Fibroblast of lung (primary cell): Measurements from ENCODE around the gene KCTD11. TPM values are rescaled to one million over a fixed set of nuclear protein-coding genes. Genes with fewer than 3 reads are reported as not detected.
"Not testable (repeated sequence)": the region's sequence is repeated elsewhere in the genome, so short reads cannot be mapped to it uniquely, and the experiment has no call there.

ENCODE experiments used
- DNase-seq, 2 donors: peaks; one replicate each; pipeline versions ENCODE4 v3.0.0 to v3.0.0-alpha.2; 2010; ENCODE audit warnings: low read depth in 2 of 2
- H2AFZ ChIP-seq: 2 replicates; pipeline ENCODE4 v1.5.1; 2012; ENCODE audit warnings: low read length, control low read depth, inconsistent platforms
- H3K27ac ChIP-seq: 2 replicates; pipeline ENCODE4 v1.5.1; 2011; ENCODE audit warnings: low read length, control low read depth; ENCODE audit not compliant: insufficient read depth
- H3K27me3 ChIP-seq: 2 replicates; pipeline ENCODE4 v1.5.1; 2011; ENCODE audit warnings: mild to moderate bottlenecking, low read length; ENCODE audit not compliant: control insufficient read depth, insufficient read depth
- H3K36me3 ChIP-seq: 2 replicates; pipeline ENCODE4 v1.5.1; 2011; ENCODE audit warnings: low read length; ENCODE audit not compliant: control insufficient read depth, insufficient read depth
- H3K4me1 ChIP-seq: 2 replicates; pipeline ENCODE4 v1.5.1; 2011; ENCODE audit warnings: low read length; ENCODE audit not compliant: control insufficient read depth, insufficient read depth; ENCODE audit errors: extremely low read depth
- H3K4me2 ChIP-seq: 2 replicates; pipeline ENCODE4 v1.5.1; 2011; ENCODE audit warnings: low read length, control low read depth; ENCODE audit not compliant: insufficient read depth; ENCODE audit errors: extremely low read depth
- H3K4me3 ChIP-seq, 4 experiments: fragments of 200-600 bp in 1 of 4; sonication (generic) in 1 of 4; replicated peaks in 1 of 4; 2 replicates each; pipeline ENCODE4 v1.5.1; 2011 to 2016; ENCODE audit warnings: low read length in 4 of 4, low read depth in 3 of 4, mild to moderate bottlenecking in 3 of 4, control low read depth in 2 of 4, inconsistent platforms in 1 of 4, mixed read lengths in 1 of 4; ENCODE audit not compliant: insufficient read depth in 1 of 4; ENCODE audit errors: control extremely low read depth in 1 of 4
- H3K79me2 ChIP-seq: 2 replicates; pipeline ENCODE4 v1.5.1; 2012; ENCODE audit warnings: mild to moderate bottlenecking, low read length, inconsistent platforms; ENCODE audit not compliant: control insufficient read depth, insufficient read depth
- H3K9ac ChIP-seq: 2 replicates; pipeline ENCODE4 v1.5.1; 2011; ENCODE audit warnings: mild to moderate bottlenecking, low read length, control low read depth; ENCODE audit not compliant: insufficient read depth
- H3K9me3 ChIP-seq: 2 replicates; pipeline ENCODE4 v1.5.1; 2012; ENCODE audit warnings: low read depth, low read length; ENCODE audit not compliant: control insufficient read depth, insufficient read depth
- H4K20me1 ChIP-seq: 2 replicates; pipeline ENCODE4 v1.5.1; 2011; ENCODE audit warnings: low read length; ENCODE audit not compliant: control insufficient read depth, insufficient read depth; ENCODE audit errors: extremely low read depth
- EZH2 ChIP-seq: IDR thresholded peaks from 2 replicates; pipeline ENCODE4 v1.5.1; 2012; ENCODE audit warnings: low read length, control low read depth, mild to moderate bottlenecking; ENCODE audit errors: missing control alignments
- polyA plus RNA-seq, 2 donors: library from polyadenylated mRNA; depleted of rRNA in 1 of 2; stranded (reverse) in 1 of 2; unstranded in 1 of 2; fragments of >200 nt; gene quantifications; 2 replicates each; pipeline ENCODE4 v1.2.1, GENCODE V29; 2011 to 2012; ENCODE audit warnings: missing spikeins in 1 of 2
- total RNA-seq: library from RNA; depleted of rRNA; stranded (reverse); fragments of >200 nt; gene quantifications from 2 replicates; pipeline ENCODE4 v1.2.1, GENCODE V29; 2014
- TF ChIP-seq, protein P1 (sequence below), 2 donors: IDR thresholded peaks in 1 of 2; conservative IDR thresholded peaks in 1 of 2; 1 replicate in 1 of 2; 2 replicates in 1 of 2; pipeline ENCODE4 v1.5.1; 2011 to 2012; ENCODE audit warnings: low read length in 2 of 2, control low read depth in 1 of 2, inconsistent platforms in 1 of 2, low read depth in 1 of 2, mild to moderate bottlenecking in 1 of 2

The KCTD11 gene
- total and polyA plus RNA-seq, 2 donors (not counting 1 experiment from before 2014, with no cell fraction given): 8.8 to 11.9 TPM

- H3K27ac ChIP-seq: no peak overlapping the region
- no peaks in the 10 kb centered on the region for H4K20me1 ChIP-seq
- H3K27me3 ChIP-seq: peaks cover 11% of the 10 kb centered on the region
- H2AFZ ChIP-seq: no peak overlapping the region
- no peak for DNase-seq
- no peak overlapping the region for H3K4me3 ChIP-seq
- TF ChIP-seq, protein P1, sequence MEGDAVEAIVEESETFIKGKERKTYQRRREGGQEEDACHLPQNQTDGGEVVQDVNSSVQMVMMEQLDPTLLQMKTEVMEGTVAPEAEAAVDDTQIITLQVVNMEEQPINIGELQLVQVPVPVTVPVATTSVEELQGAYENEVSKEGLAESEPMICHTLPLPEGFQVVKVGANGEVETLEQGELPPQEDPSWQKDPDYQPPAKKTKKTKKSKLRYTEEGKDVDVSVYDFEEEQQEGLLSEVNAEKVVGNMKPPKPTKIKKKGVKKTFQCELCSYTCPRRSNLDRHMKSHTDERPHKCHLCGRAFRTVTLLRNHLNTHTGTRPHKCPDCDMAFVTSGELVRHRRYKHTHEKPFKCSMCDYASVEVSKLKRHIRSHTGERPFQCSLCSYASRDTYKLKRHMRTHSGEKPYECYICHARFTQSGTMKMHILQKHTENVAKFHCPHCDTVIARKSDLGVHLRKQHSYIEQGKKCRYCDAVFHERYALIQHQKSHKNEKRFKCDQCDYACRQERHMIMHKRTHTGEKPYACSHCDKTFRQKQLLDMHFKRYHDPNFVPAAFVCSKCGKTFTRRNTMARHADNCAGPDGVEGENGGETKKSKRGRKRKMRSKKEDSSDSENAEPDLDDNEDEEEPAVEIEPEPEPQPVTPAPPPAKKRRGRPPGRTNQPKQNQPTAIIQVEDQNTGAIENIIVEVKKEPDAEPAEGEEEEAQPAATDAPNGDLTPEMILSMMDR (conservative IDR thresholded peaks at IDR 0.05 in 1 of 2, IDR thresholded peaks at IDR 0.05 in 1 of 2; ENCODE audit: low read depth in 1 of 2, low read length in 2 of 2): no peak
- TF ChIP-seq EZH2: no peak
- no peaks in the 10 kb centered on the region for H3K4me1 ChIP-seq
- H3K4me2 ChIP-seq: no peak overlapping the region
- no peaks in the 10 kb centered on the region for H3K36me3 ChIP-seq
- no peaks in the 10 kb centered on the region for H3K79me2 ChIP-seq
- no peak overlapping the region for H3K9ac ChIP-seq
- no peaks in the 10 kb centered on the region for H3K9me3 ChIP-seq
Measured at GRCh38 chr17:7334938-7335538, 16.9 kb upstream of the KCTD11 start.

- H3K4me3 ChIP-seq, DNase-seq, H3K4me2 ChIP-seq, H3K27ac ChIP-seq, H4K20me1 ChIP-seq, H3K9ac ChIP-seq, H3K4me1 ChIP-seq, H3K9me3 ChIP-seq, H3K79me2 ChIP-seq, H2AFZ ChIP-seq, H3K36me3 ChIP-seq: not testable (repeated sequence)
- H3K27me3 ChIP-seq: peaks cover 11% of the 10 kb centered on the region
Measured at GRCh38 chr17:7335765-7336164, 16.2 kb upstream of the KCTD11 start.

- H3K27me3 ChIP-seq: peaks cover 11% of the 10 kb centered on the region
- no peaks in the 10 kb centered on the region for H3K36me3 ChIP-seq
- TF ChIP-seq EZH2: no peak
- TF ChIP-seq, protein P1 (conservative IDR thresholded peaks at IDR 0.05 in 1 of 2, IDR thresholded peaks at IDR 0.05 in 1 of 2; ENCODE audit: low read depth in 1 of 2, low read length in 2 of 2): no peak
- H2AFZ ChIP-seq: no peak within 1 kb of the TSS
- no peaks in the 10 kb centered on the region for H3K4me1 ChIP-seq
- H3K79me2 ChIP-seq: no peaks in the 10 kb centered on the region
- no peak within 1 kb of the TSS for H3K9ac ChIP-seq
- H3K27ac ChIP-seq: no peak within 1 kb of the TSS
- H4K20me1 ChIP-seq: no peaks in the 10 kb centered on the region
- no peak within 1 kb of the TSS for H3K4me3 ChIP-seq
- no peak for DNase-seq
- no peak within 1 kb of the TSS for H3K4me2 ChIP-seq
- no peaks in the 10 kb centered on the region for H3K9me3 ChIP-seq
Measured at GRCh38 chr17:7336240-7337175, 15.5 kb upstream of the KCTD11 start, which contains the start of gene ACAP1. TSS of gene ACAP1 (plus strand) at chr17:7336529. CDS start at chr17:7336735, 206 bp downstream.

- not testable (repeated sequence) for H4K20me1 ChIP-seq, H3K36me3 ChIP-seq, H3K79me2 ChIP-seq, H3K4me3 ChIP-seq, H3K27ac ChIP-seq, H3K27me3 ChIP-seq, H3K9me3 ChIP-seq, H3K4me2 ChIP-seq, DNase-seq, H3K9ac ChIP-seq, H3K4me1 ChIP-seq, H2AFZ ChIP-seq
Measured at GRCh38 chr17:7337600-7337999, 14.4 kb upstream of the KCTD11 start.
